Panc1 (cell line): ENCODE data around the gene PPP3R1.

Source experiments
- POLR2AphosphoS5 ChIP-seq: IDR thresholded peaks from 2 replicates; pipeline ENCODE4 v1.6.1; 2012; ENCODE audit warnings: mild to moderate bottlenecking, low read depth, low read length, moderate library complexity
- REST ChIP-seq, 2 experiments: IDR thresholded peaks; 2 replicates each; pipeline ENCODE4 v1.6.1; 2011 to 2012; ENCODE audit warnings: low read depth in 2 of 2, control low read depth in 1 of 2, low read length in 1 of 2, mild to moderate bottlenecking in 1 of 2, moderate library complexity in 1 of 2; ENCODE audit not compliant: insufficient read depth in 1 of 2
- TF ChIP-seq, protein P1 (sequence below): fragments of 450-650 bp; IDR thresholded peaks from 2 replicates; pipeline ENCODE4 v1.5.1; 2017; ENCODE audit warnings: mild to moderate bottlenecking

GRCh38 chr2:68226794-68227193 lies 25.5 kb downstream of the PPP3R1 start:
- TF ChIP-seq POLR2AphosphoS5 = no peak
- TF ChIP-seq REST (IDR thresholded peaks at IDR 0.05; ENCODE audit: insufficient read depth in 1 of 2, low read depth in 2 of 2, low read length in 1 of 2) = no peak
- TF ChIP-seq, protein P1, sequence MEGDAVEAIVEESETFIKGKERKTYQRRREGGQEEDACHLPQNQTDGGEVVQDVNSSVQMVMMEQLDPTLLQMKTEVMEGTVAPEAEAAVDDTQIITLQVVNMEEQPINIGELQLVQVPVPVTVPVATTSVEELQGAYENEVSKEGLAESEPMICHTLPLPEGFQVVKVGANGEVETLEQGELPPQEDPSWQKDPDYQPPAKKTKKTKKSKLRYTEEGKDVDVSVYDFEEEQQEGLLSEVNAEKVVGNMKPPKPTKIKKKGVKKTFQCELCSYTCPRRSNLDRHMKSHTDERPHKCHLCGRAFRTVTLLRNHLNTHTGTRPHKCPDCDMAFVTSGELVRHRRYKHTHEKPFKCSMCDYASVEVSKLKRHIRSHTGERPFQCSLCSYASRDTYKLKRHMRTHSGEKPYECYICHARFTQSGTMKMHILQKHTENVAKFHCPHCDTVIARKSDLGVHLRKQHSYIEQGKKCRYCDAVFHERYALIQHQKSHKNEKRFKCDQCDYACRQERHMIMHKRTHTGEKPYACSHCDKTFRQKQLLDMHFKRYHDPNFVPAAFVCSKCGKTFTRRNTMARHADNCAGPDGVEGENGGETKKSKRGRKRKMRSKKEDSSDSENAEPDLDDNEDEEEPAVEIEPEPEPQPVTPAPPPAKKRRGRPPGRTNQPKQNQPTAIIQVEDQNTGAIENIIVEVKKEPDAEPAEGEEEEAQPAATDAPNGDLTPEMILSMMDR = no peak
